Kidney (tissue), 14 donors: ENCODE results near the gene RIN3. TPM values are rescaled to one million over a fixed set of nuclear protein-coding genes. Genes with fewer than 3 reads are reported as not detected.

Source experiments
- DNase-seq, 5 donors: peaks; one replicate each; pipeline ENCODE4 v3.0.0-alpha.2; 2013 to 2020
- FAIRE-seq: peaks from 2 replicates; lab custom pipeline; 2012; peaks lifted over from hg19 to GRCh38; lab: Jason Lieb, UNC
- H3K27ac ChIP-seq, 2 donors: one replicate each; pipeline ENCODE4 v1.7.0; 2013; ENCODE audit warnings: low read depth in 2 of 2, low read length in 2 of 2, inconsistent platforms in 1 of 2
- H3K27me3 ChIP-seq: one replicate; pipeline ENCODE4 v1.7.1; 2013; ENCODE audit warnings: low read length, inconsistent platforms; ENCODE audit not compliant: control insufficient read depth, insufficient read depth
- H3K36me3 ChIP-seq, 3 donors: one replicate each; pipeline versions ENCODE4 v1.7.0 to v1.7.1; 2013; ENCODE audit warnings: low read length in 3 of 3, control low read depth in 1 of 3, inconsistent platforms in 1 of 3; ENCODE audit not compliant: insufficient read depth in 3 of 3, control insufficient read depth in 2 of 3
- H3K4me1 ChIP-seq, 3 donors: one replicate each; pipeline versions ENCODE4 v1.7.0 to v1.7.1; 2013; ENCODE audit warnings: low read length in 3 of 3, inconsistent platforms in 1 of 3, low read depth in 1 of 3; ENCODE audit not compliant: control insufficient read depth in 2 of 3, insufficient read depth in 2 of 3
- H3K4me3 ChIP-seq, 3 donors: one replicate each; pipeline versions ENCODE4 v1.7.0 to v1.8.1; 2013; ENCODE audit warnings: low read length in 3 of 3, control low read depth in 1 of 3, inconsistent platforms in 1 of 3
- H3K9ac ChIP-seq, 3 donors: one replicate each; pipeline versions ENCODE4 v1.7.0 to v1.7.1; 2013; ENCODE audit warnings: low read length in 3 of 3, control low read depth in 1 of 3, inconsistent platforms in 1 of 3
- H3K9me3 ChIP-seq, 3 donors: one replicate each; pipeline versions ENCODE4 v1.7.0 to v1.7.1; 2013; ENCODE audit warnings: low read length in 3 of 3, control low read depth in 1 of 3, inconsistent platforms in 1 of 3; ENCODE audit not compliant: control insufficient read depth in 2 of 3, insufficient read depth in 1 of 3
- CTCF ChIP-seq: IDR thresholded peaks from 3 replicates; pipeline ENCODE4 v1.5.1; 2012; ENCODE audit warnings: mild to moderate bottlenecking, moderate library complexity, borderline replicate concordance; ENCODE audit not compliant: insufficient read depth; ENCODE audit errors: extremely low read depth
- intact Hi-C: fragments of 100-400 bp; cut with DNase I; formaldehyde crosslinking; loops from one replicate; pipeline ENCODE4 v1.11.1; 2022
- polyA plus RNA-seq: library from polyadenylated mRNA; stranded (reverse); fragments of 350-450 nt; fragmentation: Illumina TruSeq; extraction: RNeasy Lipid Tissue Mini Kit (QIAGEN cat#74804); gene quantifications from one replicate; pipeline ENCODE4 v1.2.3, GENCODE V29; 2014; ENCODE audit warnings: low read depth, low replicate concordance; ENCODE audit not compliant: insufficient read depth
- total RNA-seq: library from RNA; stranded (reverse); fragmentation: NEBNext Ultra II Directional; extraction: Animal tissue kit (Norgen Biotek cat#: 25700); gene quantifications from one replicate; pipeline ENCODE4 v1.2.1, GENCODE V29; 2021
- donor health status: control.
- donor health status: control.
- donor health status: control.
- donor health status: control.
- donor health status: control.
- donor health status: DM: yes; HTN: yes; CAD: no.
- donor health status: Normal renal cell carcinoma (clear cell type).

Gene RIN3
- total and polyA plus RNA-seq, 2 donors from 2014 or later, result 7.1 to 30.4 TPM

DNA sequence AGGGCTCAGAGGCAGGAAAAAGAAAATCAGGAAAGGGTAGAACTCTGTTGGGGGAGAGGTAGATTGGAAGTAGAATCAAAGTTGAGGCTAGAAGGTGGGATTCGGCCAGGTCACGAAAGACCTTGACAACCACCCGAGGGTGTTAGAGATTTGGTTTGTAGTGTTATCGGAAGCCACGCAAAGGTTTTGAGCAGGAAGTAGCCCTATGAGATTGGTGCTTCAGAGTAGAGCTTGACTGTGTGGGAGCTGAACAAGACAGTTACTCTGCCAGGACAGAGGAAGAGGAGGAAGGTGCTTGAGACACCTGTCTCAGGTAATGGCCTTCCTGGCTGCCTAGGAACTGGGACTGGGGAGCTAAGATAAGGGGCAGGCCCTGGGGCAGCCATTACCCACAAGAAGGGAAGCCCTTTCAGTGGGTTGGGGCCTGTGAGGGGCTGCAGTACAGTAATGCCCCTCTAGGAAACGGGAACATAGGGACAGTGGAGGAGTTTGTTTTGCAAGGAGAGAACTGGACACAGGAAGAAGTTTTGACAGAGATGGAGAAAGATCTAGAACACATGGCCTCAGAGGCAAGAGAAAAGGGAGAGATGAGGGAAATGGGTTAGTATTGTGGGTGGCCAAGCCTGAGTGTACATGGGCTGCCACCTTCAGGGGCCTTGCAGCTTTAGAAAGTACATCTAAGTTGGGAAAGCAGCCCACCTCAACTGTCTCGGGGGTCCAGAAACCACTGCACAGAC lies 73.5 kb downstream of the RIN3 start:
- Histone ChIP-seq H3K9me3 (no peaks in the 10 kb centered on the region), H3K27ac (peak overlapping the region in 1 of 2 donors; percentile 33), H3K27me3 (no peaks in the 10 kb centered on the region), H3K4me3 (no peak overlapping the region), H3K4me1 (no peaks in the 10 kb centered on the region), H3K36me3 (no peaks in the 10 kb centered on the region), H3K9ac (no peak overlapping the region)
- intact Hi-C loops, result no loop called here
- DNase-seq (no peak), FAIRE-seq (no peak)
- TF ChIP-seq CTCF, result no peak

GRCh38 chr14:92587700-92588085 lies 74.1 kb downstream of the RIN3 start:
- no peak for TF ChIP-seq CTCF
- Histone ChIP-seq H3K4me3 (no peak overlapping the region), H3K27ac (no peak overlapping the region), H3K36me3 (no peaks in the 10 kb centered on the region), H3K27me3 (no peaks in the 10 kb centered on the region), H3K9me3 (no peaks in the 10 kb centered on the region), H3K4me1 (no peaks in the 10 kb centered on the region), H3K9ac (no peak overlapping the region)
- intact Hi-C loops, result no loop called here
- FAIRE-seq (no peak), DNase-seq (no peak)

DNA sequence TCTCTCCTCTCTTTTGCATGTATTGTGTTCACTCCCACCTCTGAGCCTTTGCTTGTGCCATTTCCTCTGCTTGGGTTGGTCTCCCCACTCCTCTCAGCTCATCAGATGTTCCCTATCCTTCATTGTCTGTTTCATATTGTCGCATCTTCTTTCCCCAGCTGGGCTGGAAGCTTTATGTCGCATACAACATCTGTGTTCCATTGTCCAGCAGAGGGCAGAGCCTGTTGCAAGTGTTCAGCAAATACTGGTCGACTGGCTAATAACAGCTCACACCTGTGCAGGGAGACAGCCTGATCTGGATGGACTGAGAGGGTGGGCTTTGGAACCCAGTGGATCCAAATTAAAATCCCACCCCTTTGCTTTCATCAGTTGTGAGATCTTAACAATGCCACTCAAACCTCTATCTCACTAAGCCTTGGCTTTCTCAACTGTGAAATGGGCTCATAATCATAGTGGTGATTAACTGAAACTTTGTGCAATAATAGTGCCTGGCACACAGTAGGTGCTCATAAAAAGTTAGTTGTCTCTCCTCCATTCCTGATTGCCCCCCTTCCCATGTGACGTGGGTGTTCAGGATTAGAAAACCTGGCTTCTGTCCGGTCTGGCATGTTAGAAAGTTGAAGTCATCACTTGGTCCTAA lies 75.8 kb downstream of the RIN3 start:
- DNase-seq (peak in 1 of 5 donors; percentile 23), FAIRE-seq (no peak)
- Histone ChIP-seq H3K4me3 (no peak overlapping the region), H3K9me3 (no peaks in the 10 kb centered on the region), H3K9ac (no peak overlapping the region), H3K27ac (no peak overlapping the region), H3K4me1 (no peaks in the 10 kb centered on the region), H3K27me3 (no peaks in the 10 kb centered on the region), H3K36me3 (no peaks in the 10 kb centered on the region)
- peak; percentile 37 for TF ChIP-seq CTCF
- intact Hi-C loops, result no loop called here
